MM.1S (cell line): ENCODE data around the gene TULP3.

ENCODE experiments used
- DNase-seq: peaks from one replicate; pipeline ENCODE4 v3.0.0-alpha.2; 2015
- H2AFZ ChIP-seq: fragments of 300-600 bp; sonication (generic); 2 replicates; pipeline ENCODE4 v1.6.0; 2016; ENCODE audit warnings: antibody characterized with exemption, low read length
- H3F3A ChIP-seq: fragments of 300-600 bp; sonication (generic); 2 replicates; pipeline ENCODE4 v1.6.1; 2016; ENCODE audit warnings: mild to moderate bottlenecking, antibody characterized with exemption, low read length, moderate library complexity, mixed read lengths; ENCODE audit not compliant: insufficient read depth
- H3K27ac ChIP-seq: fragments of 300-600 bp; sonication (generic); 2 replicates; pipeline ENCODE4 v1.5.1; 2016; ENCODE audit warnings: mild to moderate bottlenecking, low read length
- H3K27me3 ChIP-seq: fragments of 300-600 bp; sonication (generic); replicated peaks from 2 replicates; pipeline ENCODE4 v1.6.0; 2016; ENCODE audit warnings: low read length; ENCODE audit not compliant: insufficient read depth
- H3K36me3 ChIP-seq: fragments of 300-600 bp; sonication (generic); replicated peaks from 2 replicates; pipeline ENCODE4 v1.6.1; 2016; ENCODE audit warnings: mild to moderate bottlenecking, low read length, mixed read lengths; ENCODE audit not compliant: insufficient read depth
- H3K4me1 ChIP-seq: fragments of 300-600 bp; sonication (generic); 2 replicates; pipeline ENCODE4 v1.6.1; 2016; ENCODE audit warnings: low read length, mixed read lengths
- H3K4me2 ChIP-seq: fragments of 300-600 bp; sonication (generic); 2 replicates; pipeline ENCODE4 v1.6.0; 2016; ENCODE audit warnings: low read depth, low read length
- H3K4me3 ChIP-seq: fragments of 300-600 bp; sonication (generic); 2 replicates; pipeline ENCODE4 v1.5.1; 2016; ENCODE audit warnings: low read length, mixed read lengths
- H3K79me2 ChIP-seq: fragments of 300-600 bp; sonication (generic); 2 replicates; pipeline ENCODE4 v1.6.1; 2016; ENCODE audit warnings: mixed run types, low read length, mixed read lengths
- H3K9ac ChIP-seq: fragments of 300-600 bp; sonication (generic); 2 replicates; pipeline ENCODE4 v1.6.1; 2016; ENCODE audit warnings: low read length, mixed read lengths
- H3K9me2 ChIP-seq: fragments of 300-600 bp; sonication (generic); replicated peaks from 2 replicates; pipeline ENCODE4 v1.6.1; 2016; ENCODE audit warnings: mild to moderate bottlenecking, low read length, mixed read lengths; ENCODE audit not compliant: insufficient read depth
- H3K9me3 ChIP-seq: fragments of 300-600 bp; sonication (generic); replicated peaks from 2 replicates; pipeline ENCODE4 v1.6.1; 2016; ENCODE audit warnings: mild to moderate bottlenecking, low read length, mixed read lengths; ENCODE audit not compliant: insufficient read depth
- H4K20me1 ChIP-seq: fragments of 300-600 bp; sonication (generic); 2 replicates; pipeline ENCODE4 v1.6.1; 2016; ENCODE audit warnings: mild to moderate bottlenecking, low read length, moderate library complexity, mixed read lengths; ENCODE audit not compliant: insufficient read depth
- EZH2 ChIP-seq: fragments of 300-600 bp; sonication (generic); optimal IDR thresholded peaks from 2 replicates; pipeline ENCODE3; 2017; ENCODE audit warnings: low read depth, mild to moderate bottlenecking, antibody characterized with exemption, low read length, mixed read lengths
- EZH2phosphoT487 ChIP-seq: fragments of 300-600 bp; sonication (generic); IDR thresholded peaks from 2 replicates; pipeline ENCODE4 v1.6.1; 2018; ENCODE audit warnings: antibody characterized with exemption, low read length
- TF ChIP-seq, protein P1 (sequence below): fragments of 300-600 bp; sonication (generic); IDR thresholded peaks from 2 replicates; pipeline ENCODE4 v1.5.1; 2016; ENCODE audit warnings: antibody characterized with exemption, low read length, mixed read lengths

The TULP3 gene

DNA sequence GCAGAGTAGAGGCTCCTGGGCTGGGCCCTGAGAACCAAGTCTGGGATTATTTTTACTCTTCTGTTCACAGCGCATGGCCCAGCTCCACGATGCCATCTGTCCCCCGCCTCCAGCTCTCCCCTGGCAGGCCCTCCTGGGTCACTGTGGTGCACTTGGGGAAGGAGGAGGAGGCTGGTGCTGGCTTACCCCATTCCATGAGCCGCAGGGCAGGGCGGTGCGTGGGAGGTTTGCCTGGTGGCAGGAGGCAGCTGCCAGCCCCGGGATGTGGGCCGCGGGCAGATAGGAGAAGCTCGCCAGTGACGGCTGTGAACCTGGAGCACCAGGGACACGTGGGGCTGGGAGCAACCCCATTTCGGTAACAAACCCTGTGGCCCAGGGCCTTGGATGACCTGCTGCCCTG lies 91.7 kb downstream of the TULP3 start:
- no peaks in the 10 kb centered on the region for H3K9me3 ChIP-seq
- H3K9me2 ChIP-seq: no peaks in the 10 kb centered on the region
- no peaks in the 10 kb centered on the region for H3F3A ChIP-seq
- no peak overlapping the region for H3K9ac ChIP-seq
- no peaks in the 10 kb centered on the region for H3K27me3 ChIP-seq
- no peak overlapping the region for H3K4me2 ChIP-seq
- H3K27ac ChIP-seq: no peak overlapping the region
- H3K79me2 ChIP-seq: no peaks in the 10 kb centered on the region
- no peaks in the 10 kb centered on the region for H4K20me1 ChIP-seq
- DNase-seq: no peak
- TF ChIP-seq EZH2phosphoT487 (no peak), EZH2 (no peak)
- TF ChIP-seq, protein P1, sequence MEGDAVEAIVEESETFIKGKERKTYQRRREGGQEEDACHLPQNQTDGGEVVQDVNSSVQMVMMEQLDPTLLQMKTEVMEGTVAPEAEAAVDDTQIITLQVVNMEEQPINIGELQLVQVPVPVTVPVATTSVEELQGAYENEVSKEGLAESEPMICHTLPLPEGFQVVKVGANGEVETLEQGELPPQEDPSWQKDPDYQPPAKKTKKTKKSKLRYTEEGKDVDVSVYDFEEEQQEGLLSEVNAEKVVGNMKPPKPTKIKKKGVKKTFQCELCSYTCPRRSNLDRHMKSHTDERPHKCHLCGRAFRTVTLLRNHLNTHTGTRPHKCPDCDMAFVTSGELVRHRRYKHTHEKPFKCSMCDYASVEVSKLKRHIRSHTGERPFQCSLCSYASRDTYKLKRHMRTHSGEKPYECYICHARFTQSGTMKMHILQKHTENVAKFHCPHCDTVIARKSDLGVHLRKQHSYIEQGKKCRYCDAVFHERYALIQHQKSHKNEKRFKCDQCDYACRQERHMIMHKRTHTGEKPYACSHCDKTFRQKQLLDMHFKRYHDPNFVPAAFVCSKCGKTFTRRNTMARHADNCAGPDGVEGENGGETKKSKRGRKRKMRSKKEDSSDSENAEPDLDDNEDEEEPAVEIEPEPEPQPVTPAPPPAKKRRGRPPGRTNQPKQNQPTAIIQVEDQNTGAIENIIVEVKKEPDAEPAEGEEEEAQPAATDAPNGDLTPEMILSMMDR: no peak
- H3K4me1 ChIP-seq: no peaks in the 10 kb centered on the region
- no peak overlapping the region for H2AFZ ChIP-seq
- H3K4me3 ChIP-seq: no peak overlapping the region
- no peaks in the 10 kb centered on the region for H3K36me3 ChIP-seq

DNA sequence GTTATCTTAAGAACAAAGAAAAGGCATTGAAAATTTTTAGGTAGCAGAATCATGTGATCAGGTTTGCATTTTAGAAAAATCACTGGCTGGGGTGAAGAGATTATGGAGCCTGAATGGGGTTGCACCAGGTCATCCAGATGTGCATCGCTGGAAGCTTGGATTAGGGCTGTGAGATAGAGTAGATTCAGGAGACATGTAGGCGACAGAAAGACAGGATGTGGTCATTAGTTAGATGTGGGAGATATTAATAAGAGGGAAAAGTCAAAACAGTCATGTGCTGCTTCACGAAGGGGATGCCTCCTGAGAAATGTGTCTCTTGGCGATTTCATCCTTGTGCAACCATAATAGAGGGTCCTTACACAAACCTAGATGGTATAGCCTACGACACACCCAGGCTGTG lies 93.6 kb downstream of the TULP3 start:
- H2AFZ ChIP-seq: no peak overlapping the region
- no peak overlapping the region for H3K4me3 ChIP-seq
- no peaks in the 10 kb centered on the region for H3K79me2 ChIP-seq
- no peak overlapping the region for H3K9ac ChIP-seq
- H3K4me1 ChIP-seq: no peaks in the 10 kb centered on the region
- no peak overlapping the region for H3K27ac ChIP-seq
- no peaks in the 10 kb centered on the region for H3K36me3 ChIP-seq
- H4K20me1 ChIP-seq: no peaks in the 10 kb centered on the region
- no peaks in the 10 kb centered on the region for H3K27me3 ChIP-seq
- H3K4me2 ChIP-seq: no peak overlapping the region
- no peaks in the 10 kb centered on the region for H3K9me2 ChIP-seq
- no peaks in the 10 kb centered on the region for H3K9me3 ChIP-seq
- TF ChIP-seq EZH2phosphoT487 (no peak), EZH2 (no peak)
- TF ChIP-seq, protein P1: no peak
- no peak for DNase-seq
- H3F3A ChIP-seq: no peaks in the 10 kb centered on the region

DNA sequence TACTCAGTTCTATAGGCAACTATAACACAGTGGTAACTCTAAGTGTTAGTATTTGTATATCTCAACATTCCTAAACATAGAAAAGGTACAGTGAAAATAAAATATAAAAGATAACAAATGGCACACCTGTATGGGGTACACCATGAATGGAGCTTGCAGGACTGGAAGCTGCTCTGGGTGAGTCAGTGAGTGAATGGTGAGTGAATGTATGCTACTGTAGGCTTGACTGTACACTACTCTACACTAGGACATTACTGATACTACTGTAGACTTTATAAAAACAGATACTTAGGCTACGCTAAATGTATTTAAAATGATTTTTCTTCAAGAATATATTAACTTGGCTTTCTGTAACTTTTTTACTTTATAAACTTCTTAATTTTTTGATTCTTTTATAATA lies 94.0 kb downstream of the TULP3 start:
- DNase-seq: no peak
- Histone ChIP-seq H3K79me2 (no peaks in the 10 kb centered on the region), H2AFZ (no peak overlapping the region), H3K4me2 (no peak overlapping the region), H3K36me3 (no peaks in the 10 kb centered on the region), H4K20me1 (no peaks in the 10 kb centered on the region), H3K9ac (no peak overlapping the region), H3K27me3 (no peaks in the 10 kb centered on the region), H3F3A (no peaks in the 10 kb centered on the region), H3K9me2 (no peaks in the 10 kb centered on the region), H3K27ac (no peak overlapping the region), H3K9me3 (no peaks in the 10 kb centered on the region), H3K4me3 (no peak overlapping the region), H3K4me1 (no peaks in the 10 kb centered on the region)
- TF ChIP-seq, protein P1: no peak
- TF ChIP-seq EZH2phosphoT487 (no peak), EZH2 (no peak)
